Brain microvascular endothelial cell (primary cell): ENCODE data around the gene ASIC5.
A peak's percentile ranks its signal among the peaks of the same experiment; 100 is the strongest.

Experiments used
- DNase-seq: peaks from one replicate; pipeline ENCODE4 v3.0.0-alpha.2; 2020
- H3K27ac ChIP-seq: fragments of 250-450 bp; sonication (Bioruptor Pico); 2 replicates; pipeline ENCODE4 v1.5.1; 2020; ENCODE audit warnings: mild to moderate bottlenecking, moderate library complexity
- H3K27me3 ChIP-seq: fragments of 250-450 bp; sonication (Bioruptor Pico); replicated peaks from 2 replicates; pipeline ENCODE4 v1.5.1; 2020; ENCODE audit warnings: mild to moderate bottlenecking
- H3K36me3 ChIP-seq: fragments of 250-450 bp; sonication (Bioruptor Pico); replicated peaks from 2 replicates; pipeline ENCODE4 v1.5.1; 2020; ENCODE audit warnings: mild to moderate bottlenecking
- H3K4me3 ChIP-seq: 2 replicates; pipeline ENCODE4 v1.5.1; 2011; ENCODE audit warnings: low read depth, mild to moderate bottlenecking, control low read depth, low read length, moderate library complexity
- CTCF ChIP-seq: IDR thresholded peaks from 2 replicates; pipeline ENCODE4 v1.5.1; 2011; ENCODE audit warnings: low read depth, mild to moderate bottlenecking, moderate library complexity, low read length, control low read depth, inconsistent platforms; ENCODE audit errors: missing control alignments
- in situ Hi-C: cut with HindIII; loops from 2 replicates; pipeline ENCODE4 v1.10.0; 2017; ENCODE audit warnings: low sequenced_read_pairs, low pct_ligation_motif_present

Gene ASIC5

GRCh38 chr4:155787113-155787710 is 78.9 kb downstream of the ASIC5 start:
- H3K36me3 ChIP-seq = no peaks in the 10 kb centered on the region
- no peak overlapping the region for H3K4me3 ChIP-seq
- TF ChIP-seq CTCF = peak; percentile 74
- peak; percentile 64 for DNase-seq
- no peak overlapping the region for H3K27ac ChIP-seq
- no peaks in the 10 kb centered on the region for H3K27me3 ChIP-seq
- in situ Hi-C loops = no loop called here

GRCh38 chr4:155785828-155786227 is 80.2 kb downstream of the ASIC5 start:
- Histone ChIP-seq H3K27ac (no peak overlapping the region), H3K27me3 (no peaks in the 10 kb centered on the region), H3K36me3 (no peaks in the 10 kb centered on the region), H3K4me3 (no peak overlapping the region)
- in situ Hi-C loops = no loop called here
- no peak for TF ChIP-seq CTCF
- no peak for DNase-seq

- H3K36me3 ChIP-seq = no peaks in the 10 kb centered on the region
Observed at GRCh38 chr4:155784637-155785036, 81.4 kb downstream of the ASIC5 start.

GRCh38 chr4:155781249-155781831 is 84.7 kb downstream of the ASIC5 start:
- no peak overlapping the region for H3K27ac ChIP-seq
- in situ Hi-C loops = no loop called here
- no peaks in the 10 kb centered on the region for H3K36me3 ChIP-seq
- no peak for DNase-seq
- no peaks in the 10 kb centered on the region for H3K27me3 ChIP-seq
- no peak for TF ChIP-seq CTCF
- H3K4me3 ChIP-seq = no peak overlapping the region

More at GRCh38 chr4:155784637-155785036, 81.4 kb downstream of the ASIC5 start:
- no peak for TF ChIP-seq CTCF
- no peak for DNase-seq
- no peaks in the 10 kb centered on the region for H3K27me3 ChIP-seq
- in situ Hi-C loops = no loop called here
- H3K27ac ChIP-seq = no peak overlapping the region
- no peak overlapping the region for H3K4me3 ChIP-seq

GRCh38 chr4:155780775-155781174 is 85.3 kb downstream of the ASIC5 start:
- in situ Hi-C loops = no loop called here
- TF ChIP-seq CTCF = no peak
- Histone ChIP-seq H3K27me3 (no peaks in the 10 kb centered on the region), H3K4me3 (no peak overlapping the region), H3K27ac (no peak overlapping the region), H3K36me3 (no peaks in the 10 kb centered on the region)
- DNase-seq = no peak
